ENCODE measurements around the gene ANGPTL4. TPM values are rescaled to one million over a fixed set of nuclear protein-coding genes. Genes with fewer than 3 reads are reported as not detected.

The ANGPTL4 gene
- total and polyA plus RNA-seq, 2 of the 13 experiments (the other 11 are each of a cell fraction or from before 2014, with no cell fraction given): 0.80 to 21.7 TPM

GRCh38 chr19:8361921-8362793, 1.8 kb upstream of the ANGPTL4 start (continued):
- TF ChIP-seq, protein P1, sequence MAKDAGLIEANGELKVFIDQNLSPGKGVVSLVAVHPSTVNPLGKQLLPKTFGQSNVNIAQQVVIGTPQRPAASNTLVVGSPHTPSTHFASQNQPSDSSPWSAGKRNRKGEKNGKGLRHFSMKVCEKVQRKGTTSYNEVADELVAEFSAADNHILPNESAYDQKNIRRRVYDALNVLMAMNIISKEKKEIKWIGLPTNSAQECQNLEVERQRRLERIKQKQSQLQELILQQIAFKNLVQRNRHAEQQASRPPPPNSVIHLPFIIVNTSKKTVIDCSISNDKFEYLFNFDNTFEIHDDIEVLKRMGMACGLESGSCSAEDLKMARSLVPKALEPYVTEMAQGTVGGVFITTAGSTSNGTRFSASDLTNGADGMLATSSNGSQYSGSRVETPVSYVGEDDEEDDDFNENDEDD (CRISPR knock-in tag; IDR thresholded peaks at IDR 0.05; ENCODE audit: borderline replicate concordance): no peak
- TF ChIP-seq SUZ12 (IDR thresholded peaks at IDR 0.05; ENCODE audit: low read depth, low read length): no peak
- no peak for TF ChIP-seq ZNF235 (CRISPR knock-in tag; IDR thresholded peaks at IDR 0.05; ENCODE audit: borderline replicate concordance)
- TF ChIP-seq HNRNPH1 (optimal IDR thresholded peaks at IDR 0.05; ENCODE audit: low read depth, low read length): no peak
- TF ChIP-seq ZNF501 (CRISPR knock-in tag; IDR thresholded peaks at IDR 0.05): no peak
- peak; percentile 46; the same call in 1 of the 2 replicates for TF ChIP-seq ARID4A (CRISPR knock-in tag; IDR thresholded peaks at IDR 0.05; ENCODE audit: borderline replicate concordance)
- TF ChIP-seq, protein P2, sequence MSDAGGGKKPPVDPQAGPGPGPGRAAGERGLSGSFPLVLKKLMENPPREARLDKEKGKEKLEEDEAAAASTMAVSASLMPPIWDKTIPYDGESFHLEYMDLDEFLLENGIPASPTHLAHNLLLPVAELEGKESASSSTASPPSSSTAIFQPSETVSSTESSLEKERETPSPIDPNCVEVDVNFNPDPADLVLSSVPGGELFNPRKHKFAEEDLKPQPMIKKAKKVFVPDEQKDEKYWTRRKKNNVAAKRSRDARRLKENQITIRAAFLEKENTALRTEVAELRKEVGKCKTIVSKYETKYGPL (CRISPR knock-in tag; IDR thresholded peaks at IDR 0.05): no peak
- TF ChIP-seq ZNF350 (CRISPR knock-in tag; IDR thresholded peaks at IDR 0.05; ENCODE audit: borderline replicate concordance, low read depth): peak; percentile 27; the same call in 1 of the 2 replicates
- TF ChIP-seq MED1 (CRISPR knock-in tag; IDR thresholded peaks at IDR 0.05): peak; percentile 87
- TF ChIP-seq ZBTB20 (CRISPR knock-in tag; IDR thresholded peaks at IDR 0.05; ENCODE audit: borderline replicate concordance, low read depth): no peak; the same call in 1 of the 2 replicates
- no peak for TF ChIP-seq ZNF644 (CRISPR knock-in tag; IDR thresholded peaks at IDR 0.05; ENCODE audit: low read depth)
- TF ChIP-seq ZHX1 (CRISPR knock-in tag; IDR thresholded peaks at IDR 0.05; ENCODE audit: low read depth): no peak
- 0 out of 2 replicates have a peak, but pooled peaks have one; percentile 49 for TF ChIP-seq IRF9 (CRISPR knock-in tag; IDR thresholded peaks at IDR 0.05; ENCODE audit: borderline replicate concordance)
- TF ChIP-seq ZNF724P (CRISPR knock-in tag; IDR thresholded peaks at IDR 0.05; ENCODE audit: borderline replicate concordance): no peak
- no peak for TF ChIP-seq ZNF468 (CRISPR knock-in tag; IDR thresholded peaks at IDR 0.05)
- TF ChIP-seq ZNF660 (CRISPR knock-in tag; IDR thresholded peaks at IDR 0.05; ENCODE audit: borderline replicate concordance, low read depth): no peak
- TF ChIP-seq ZNF263 (CRISPR knock-in tag; IDR thresholded peaks at IDR 0.05): 0 out of 2 replicates have a peak, but pooled peaks have one; percentile 24
- no peak for TF ChIP-seq ZNF30 (CRISPR knock-in tag; IDR thresholded peaks at IDR 0.05)
